Testis (tissue), 2 donors: ENCODE measurements around the gene RDH16.

Source experiments
- POLR2A ChIP-seq: fragments of 450-650 bp; IDR thresholded peaks from one replicate; pipeline ENCODE4 v1.6.1; 2017; ENCODE audit warnings: antibody characterized with exemption, mild to moderate bottlenecking, moderate library complexity
- TF ChIP-seq, protein P1 (sequence below), 3 experiments: fragments of 450-650 bp in 2 of 3; fragments of 200-600 bp in 1 of 3; sonication (generic) in 1 of 3; IDR thresholded peaks; one replicate each; pipeline ENCODE4 v1.5.1; 2016 to 2019; ENCODE audit warnings: antibody characterized with exemption in 3 of 3, mild to moderate bottlenecking in 2 of 3, moderate library complexity in 1 of 3

DNA sequence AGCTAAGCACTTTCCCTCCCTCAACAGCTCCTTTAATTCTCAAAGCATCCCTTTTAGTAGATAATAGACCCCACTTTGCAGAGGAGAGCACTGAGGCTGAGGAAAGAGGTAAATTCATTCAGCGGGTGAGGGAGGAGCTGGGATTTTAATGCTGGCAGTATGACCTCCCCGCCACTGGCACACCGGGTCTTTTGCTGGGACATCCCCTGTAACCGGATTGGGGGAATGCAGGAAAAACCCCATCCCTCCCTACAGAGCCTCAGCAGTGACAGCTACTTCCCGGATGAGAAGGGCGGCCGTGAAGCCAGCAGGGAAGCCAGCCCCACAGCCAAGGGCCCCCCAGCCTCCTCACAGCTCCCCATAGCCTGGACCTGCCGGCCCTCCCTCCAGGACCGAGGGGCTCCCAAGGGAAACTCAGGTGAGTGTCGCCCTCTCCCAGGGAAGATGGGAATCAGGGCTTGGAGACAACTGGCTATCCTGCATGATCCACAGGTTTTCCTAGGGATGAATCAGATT is 36.9 kb upstream of the RDH16 start:
- TF ChIP-seq, protein P1, sequence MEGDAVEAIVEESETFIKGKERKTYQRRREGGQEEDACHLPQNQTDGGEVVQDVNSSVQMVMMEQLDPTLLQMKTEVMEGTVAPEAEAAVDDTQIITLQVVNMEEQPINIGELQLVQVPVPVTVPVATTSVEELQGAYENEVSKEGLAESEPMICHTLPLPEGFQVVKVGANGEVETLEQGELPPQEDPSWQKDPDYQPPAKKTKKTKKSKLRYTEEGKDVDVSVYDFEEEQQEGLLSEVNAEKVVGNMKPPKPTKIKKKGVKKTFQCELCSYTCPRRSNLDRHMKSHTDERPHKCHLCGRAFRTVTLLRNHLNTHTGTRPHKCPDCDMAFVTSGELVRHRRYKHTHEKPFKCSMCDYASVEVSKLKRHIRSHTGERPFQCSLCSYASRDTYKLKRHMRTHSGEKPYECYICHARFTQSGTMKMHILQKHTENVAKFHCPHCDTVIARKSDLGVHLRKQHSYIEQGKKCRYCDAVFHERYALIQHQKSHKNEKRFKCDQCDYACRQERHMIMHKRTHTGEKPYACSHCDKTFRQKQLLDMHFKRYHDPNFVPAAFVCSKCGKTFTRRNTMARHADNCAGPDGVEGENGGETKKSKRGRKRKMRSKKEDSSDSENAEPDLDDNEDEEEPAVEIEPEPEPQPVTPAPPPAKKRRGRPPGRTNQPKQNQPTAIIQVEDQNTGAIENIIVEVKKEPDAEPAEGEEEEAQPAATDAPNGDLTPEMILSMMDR (IDR thresholded peaks at IDR 0.05), result no peak
- TF ChIP-seq POLR2A, result no peak
